ENCODE results near the gene C10orf67. TPM values are rescaled to one million over a fixed set of nuclear protein-coding genes. Genes with fewer than 3 reads are reported as not detected.

C10orf67 gene
- total and polyA plus RNA-seq, 2 experiments from 2014 or later = under 0.01 to 1.1 TPM

DNA sequence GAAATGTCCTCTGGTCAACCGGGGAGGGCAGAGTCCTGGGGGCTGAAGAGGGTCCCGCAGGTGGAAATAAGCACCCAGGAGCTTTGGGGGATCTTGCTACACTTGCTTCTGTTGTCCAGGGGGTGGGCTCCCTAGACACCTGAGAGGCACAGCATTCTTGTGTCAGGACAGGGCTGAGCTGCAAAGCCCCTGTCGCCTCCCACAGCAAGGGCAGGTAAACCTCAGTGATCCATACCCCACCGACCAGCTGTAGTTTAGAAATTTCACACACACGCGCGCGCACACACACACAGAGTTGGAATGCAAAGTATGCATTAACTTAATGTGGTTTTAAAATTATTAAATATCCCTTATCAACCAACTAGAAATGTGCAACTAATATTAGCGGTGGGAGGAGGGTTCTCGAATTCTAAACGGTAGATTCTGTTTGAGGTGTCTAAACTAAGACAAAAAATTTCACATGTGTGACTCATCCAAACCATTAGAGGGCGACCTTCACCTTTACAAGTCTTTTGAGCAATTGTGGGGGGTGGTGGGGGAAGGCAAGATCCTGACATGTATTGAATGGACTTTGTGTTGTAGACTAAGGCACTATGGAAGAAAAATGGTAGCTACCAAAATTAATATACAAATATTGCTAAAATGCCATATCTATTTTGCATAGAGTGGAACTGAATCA lies 186.8 kb downstream of the C10orf67 start:
- Histone ChIP-seq H3K9me3 (ENCODE audit: low read depth) (no peaks in the 10 kb centered on the region), H3K4me1 (ENCODE audit: insufficient read depth) (0 out of 2 replicates have a peak, but pooled peaks cover 6% of the 10 kb centered on the region), H2AFZ (no peak overlapping the region), H3K79me2 (ENCODE audit: insufficient read depth) (no peaks in the 10 kb centered on the region), H3F3A (ENCODE audit: insufficient read depth) (no peaks in the 10 kb centered on the region), H3K9ac (no peak overlapping the region), H3K9me2 (ENCODE audit: insufficient read depth) (no peaks in the 10 kb centered on the region), H3K27ac (no peak overlapping the region), H3K4me2 (ENCODE audit: unreplicated experiment) (peak overlapping the region; percentile 63), H3K36me3 (ENCODE audit: low read depth) (no peaks in the 10 kb centered on the region), H3K27me3 (replicated peaks; ENCODE audit: insufficient read depth) (peaks cover 17% of the 10 kb centered on the region), H3K4me3 (no peak overlapping the region), H4K20me1 (ENCODE audit: insufficient read depth) (no peaks in the 10 kb centered on the region)
- in situ Hi-C loops (cut with MboI) = no loop called here
- DNase-seq = peak; percentile 56
- 35 to 41% methylated on average over 12 of the region's 12 CpGs for WGBS, 2 experiments (ENCODE audit: low coverage in 1 of 2, low lambda C conversion rate in 2 of 2, missing lambda C conversion rate in 2 of 2)
- no peak for TF ChIP-seq EZH2phosphoT487 (IDR thresholded peaks at IDR 0.05; ENCODE audit: insufficient read depth, low read depth)
- TF ChIP-seq EZH2 (IDR thresholded peaks at IDR 0.05; ENCODE audit: insufficient read depth, poor library complexity, severe bottlenecking) = no peak

DNA sequence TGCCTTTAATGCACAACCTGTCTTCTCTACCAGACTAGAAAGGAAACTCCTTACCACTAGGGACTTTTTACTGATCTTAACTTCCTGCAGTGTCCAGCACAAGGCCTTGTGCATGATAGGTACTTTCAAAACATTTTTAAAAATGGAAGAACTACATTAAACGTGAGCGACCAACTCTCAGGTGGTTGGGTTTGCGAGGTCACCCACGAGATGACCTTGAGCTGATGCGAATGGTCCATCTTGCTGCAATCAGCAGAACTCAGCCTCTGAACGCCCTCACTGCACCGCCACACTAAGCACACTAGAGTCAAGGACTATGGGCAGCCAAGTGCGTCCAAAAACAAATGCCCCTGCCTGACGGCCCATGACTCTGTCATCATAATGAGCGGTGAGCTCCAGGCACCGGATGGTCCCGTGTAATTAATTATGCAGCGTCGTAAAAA lies 187.3 kb downstream of the C10orf67 start:
- TF ChIP-seq EZH2 (IDR thresholded peaks at IDR 0.05; ENCODE audit: insufficient read depth, poor library complexity, severe bottlenecking) (no peak), EZH2phosphoT487 (IDR thresholded peaks at IDR 0.05; ENCODE audit: insufficient read depth, low read depth) (no peak)

DNA sequence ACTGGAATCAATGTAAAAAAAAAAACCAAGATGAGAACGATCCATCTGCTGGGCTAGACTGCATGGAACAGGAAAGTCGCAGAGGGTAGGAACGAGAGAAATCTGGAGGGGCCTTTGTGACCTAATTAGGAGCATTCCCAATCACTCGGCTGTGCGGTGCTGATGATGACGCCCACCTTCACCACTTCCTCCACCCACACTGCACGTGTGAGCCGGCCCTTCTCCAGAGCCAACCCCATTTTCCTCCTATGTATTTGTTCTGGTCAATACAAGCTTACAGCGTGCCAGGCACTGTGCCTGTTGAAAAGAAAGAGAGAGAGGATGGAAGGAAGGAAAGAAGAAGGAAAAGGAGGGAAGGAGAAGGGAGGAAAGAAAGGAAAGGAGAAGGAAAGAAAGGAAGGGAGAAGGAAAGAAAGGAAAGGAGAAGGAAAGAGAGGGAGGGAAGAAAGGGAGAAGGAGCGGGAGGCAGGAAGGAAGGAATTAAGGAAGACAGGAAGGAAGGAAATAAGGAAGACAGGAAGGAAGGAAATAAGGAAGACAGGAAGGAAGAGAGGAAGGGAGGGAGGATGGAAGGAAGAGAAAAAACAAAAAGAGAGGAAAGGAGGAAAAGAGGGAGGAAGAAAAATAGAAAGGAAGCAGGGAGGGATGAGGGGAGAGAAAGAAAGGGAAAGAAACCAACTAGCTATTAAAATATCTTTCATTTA lies 188.0 kb downstream of the C10orf67 start:
- TF ChIP-seq EZH2phosphoT487 (IDR thresholded peaks at IDR 0.05; ENCODE audit: insufficient read depth, low read depth) = no peak
- TF ChIP-seq EZH2 (IDR thresholded peaks at IDR 0.05; ENCODE audit: insufficient read depth, poor library complexity, severe bottlenecking) = no peak
- H3K9ac ChIP-seq = no peak overlapping the region
- no peaks in the 10 kb centered on the region for H4K20me1 ChIP-seq (ENCODE audit: insufficient read depth)
- H3K27me3 ChIP-seq (replicated peaks; ENCODE audit: insufficient read depth) = peaks cover 11% of the 10 kb centered on the region
- H3K9me2 ChIP-seq (ENCODE audit: insufficient read depth) = no peaks in the 10 kb centered on the region
- no peak for DNase-seq
- no peak overlapping the region for H3K4me3 ChIP-seq
- WGBS, 2 experiments (ENCODE audit: low coverage in 1 of 2, low lambda C conversion rate in 2 of 2, missing lambda C conversion rate in 2 of 2) = 39 to 41% methylated on average over 10 of the region's 10 CpGs
- H3K4me1 ChIP-seq (ENCODE audit: insufficient read depth) = 0 out of 2 replicates have a peak, but pooled peaks cover 6% of the 10 kb centered on the region
- no peaks in the 10 kb centered on the region for H3K9me3 ChIP-seq (ENCODE audit: low read depth)
- no peaks in the 10 kb centered on the region for H3K79me2 ChIP-seq (ENCODE audit: insufficient read depth)
- H3K4me2 ChIP-seq (ENCODE audit: unreplicated experiment) = no peak overlapping the region
- H2AFZ ChIP-seq = no peak overlapping the region
- no peaks in the 10 kb centered on the region for H3K36me3 ChIP-seq (ENCODE audit: low read depth)
- H3F3A ChIP-seq (ENCODE audit: insufficient read depth) = no peaks in the 10 kb centered on the region
- no peak overlapping the region for H3K27ac ChIP-seq
- in situ Hi-C loops (cut with MboI) = no loop called here

More for the DNA sequence above, 187.3 kb downstream of the C10orf67 start:
- Histone ChIP-seq H3K9ac (no peak overlapping the region), H3F3A (ENCODE audit: insufficient read depth) (no peaks in the 10 kb centered on the region), H3K9me2 (ENCODE audit: insufficient read depth) (no peaks in the 10 kb centered on the region), H3K4me1 (ENCODE audit: insufficient read depth) (0 out of 2 replicates have a peak, but pooled peaks cover 6% of the 10 kb centered on the region), H3K79me2 (ENCODE audit: insufficient read depth) (no peaks in the 10 kb centered on the region), H3K4me2 (ENCODE audit: unreplicated experiment) (no peak overlapping the region), H3K4me3 (no peak overlapping the region), H3K9me3 (ENCODE audit: low read depth) (no peaks in the 10 kb centered on the region), H3K27ac (no peak overlapping the region), H2AFZ (no peak overlapping the region), H4K20me1 (ENCODE audit: insufficient read depth) (no peaks in the 10 kb centered on the region), H3K36me3 (ENCODE audit: low read depth) (no peaks in the 10 kb centered on the region), H3K27me3 (replicated peaks; ENCODE audit: insufficient read depth) (peaks cover 12% of the 10 kb centered on the region)
- in situ Hi-C loops (cut with MboI) = no loop called here
- DNase-seq = no peak
- WGBS, 2 experiments (ENCODE audit: low coverage in 1 of 2, low lambda C conversion rate in 2 of 2, missing lambda C conversion rate in 2 of 2) = 51% methylated on average over 14 of the region's 14 CpGs

DNA sequence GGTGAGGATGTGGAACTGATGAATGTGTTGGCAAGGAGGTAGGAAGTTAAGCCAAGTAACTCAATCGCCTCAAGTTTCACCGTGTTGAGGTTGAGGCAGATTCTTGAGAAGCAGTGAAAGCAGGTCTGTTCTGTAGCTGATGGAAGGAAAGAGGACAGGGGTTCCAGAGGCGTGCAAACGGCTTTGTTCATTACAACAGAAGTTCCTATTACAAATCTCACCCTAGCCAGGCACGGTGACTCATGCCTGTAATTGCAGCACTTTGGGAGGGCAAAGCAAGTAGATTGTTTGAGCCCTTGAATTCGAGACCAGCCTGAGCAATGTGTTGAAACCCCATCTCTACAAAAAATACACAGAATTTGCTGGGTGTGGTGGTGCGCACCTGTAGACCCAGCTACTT lies 189.4 kb downstream of the C10orf67 start:
- no peak overlapping the region for H3K27ac ChIP-seq
- no peak overlapping the region for H2AFZ ChIP-seq
- H3K79me2 ChIP-seq (ENCODE audit: insufficient read depth) = no peaks in the 10 kb centered on the region
- no peak overlapping the region for H3K9ac ChIP-seq
- H3K9me2 ChIP-seq (ENCODE audit: insufficient read depth) = no peaks in the 10 kb centered on the region
- TF ChIP-seq EZH2phosphoT487 (IDR thresholded peaks at IDR 0.05; ENCODE audit: insufficient read depth, low read depth) (no peak), EZH2 (IDR thresholded peaks at IDR 0.05; ENCODE audit: insufficient read depth, poor library complexity, severe bottlenecking) (no peak)
- no peaks in the 10 kb centered on the region for H3K9me3 ChIP-seq (ENCODE audit: low read depth)
- 0 out of 2 replicates have a peak, but pooled peaks cover 6% of the 10 kb centered on the region for H3K4me1 ChIP-seq (ENCODE audit: insufficient read depth)
- no peaks in the 10 kb centered on the region for H3K36me3 ChIP-seq (ENCODE audit: low read depth)
- no peak overlapping the region for H3K4me2 ChIP-seq (ENCODE audit: unreplicated experiment)
- no peak overlapping the region for H3K4me3 ChIP-seq
- in situ Hi-C loops (cut with MboI) = no loop called here
- 68 to 73% methylated on average over 7 of the region's 7 CpGs for WGBS, 2 experiments (ENCODE audit: low coverage in 1 of 2, low lambda C conversion rate in 2 of 2, missing lambda C conversion rate in 2 of 2)
- no peaks in the 10 kb centered on the region for H4K20me1 ChIP-seq (ENCODE audit: insufficient read depth)
- H3F3A ChIP-seq (ENCODE audit: insufficient read depth) = no peaks in the 10 kb centered on the region
- DNase-seq = peak; percentile 37
- H3K27me3 ChIP-seq (replicated peaks; ENCODE audit: insufficient read depth) = peaks cover 4% of the 10 kb centered on the region

MicroRNAs encoded within 50 kb of the gene (microRNA counts, 767-probe panel; counts per million panel counts)
- 447 counts per million, percentile 86 among the panel's probes with 10 or more counts for microRNA hsa-miR-1254

Small RNAs within 50 kb of the gene (microRNA-seq; reads per million reads assigned to microRNA genes)
- not detected for gene MIR1254-2 (ENCODE audit: borderline number of aligned reads)

Small RNAs within 50 kb of the gene (small RNA-seq; reads per million reads assigned to genes)
- not detected for gene MIR1254-2 (ENCODE audit: low read depth, low replicate concordance)
- gene RF00561 (ENCODE audit: low read depth, low replicate concordance) = not detected

Other genes with a start within 250 kb of the C10orf67 start
- 25.0 and 35.0 TPM in 2 replicates for gene MSRB2, start 249.2 kb downstream of the C10orf67 start, total RNA-seq (2014; rRNA removed; shearing (Covaris generic))
- 69.5 and 69.7 TPM in 2 replicates for gene MSRB2, start 249.2 kb downstream of the C10orf67 start, polyA plus RNA-seq (2016; fragmentation: Nextera tagmentation; extraction: Ambion mirVana)
- not detected in 2 replicates for gene PTF1A, start 152.5 kb downstream of the C10orf67 start, total RNA-seq (2014; rRNA removed; shearing (Covaris generic))
- not detected in 2 replicates for gene PTF1A, start 152.5 kb downstream of the C10orf67 start, polyA plus RNA-seq (2016; fragmentation: Nextera tagmentation; extraction: Ambion mirVana)
- gene OTUD1, start 94.3 kb upstream of the C10orf67 start, total RNA-seq (2014; rRNA removed; shearing (Covaris generic)) = 4.2 and 8.1 TPM in 2 replicates
- gene OTUD1, start 94.3 kb upstream of the C10orf67 start, polyA plus RNA-seq (2016; fragmentation: Nextera tagmentation; extraction: Ambion mirVana) = 2.1 and 2.9 TPM in 2 replicates